DMS79 (cell line): Measurements from ENCODE around the gene EZR.
A peak's percentile ranks its signal among the peaks of the same experiment; 100 is the strongest.

Experiments
- DNase-seq: peaks from one replicate; lab custom pipeline; 2025; lab: John Stamatoyannopoulos, UW

EZR gene

DNA sequence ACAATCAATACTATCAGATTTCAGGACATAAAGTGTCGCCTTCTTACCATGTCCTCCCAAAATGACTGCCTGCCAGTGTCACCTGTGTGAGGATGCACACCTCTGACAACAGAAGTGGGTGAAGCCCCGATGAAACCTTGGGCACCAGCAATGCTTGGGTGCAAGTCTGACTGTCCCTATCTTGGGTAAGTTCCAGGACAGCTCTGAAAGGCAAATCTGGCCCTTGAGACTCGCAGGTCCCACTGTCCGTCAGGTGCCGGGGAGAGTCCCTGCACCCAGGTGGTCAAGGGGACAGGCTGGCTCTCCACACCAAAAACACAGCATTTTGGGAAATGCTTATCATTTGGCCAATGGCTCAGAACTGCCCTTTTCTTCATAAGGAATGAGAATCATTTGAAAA is 43.3 kb downstream of the EZR start:
- no peak for DNase-seq

DNA sequence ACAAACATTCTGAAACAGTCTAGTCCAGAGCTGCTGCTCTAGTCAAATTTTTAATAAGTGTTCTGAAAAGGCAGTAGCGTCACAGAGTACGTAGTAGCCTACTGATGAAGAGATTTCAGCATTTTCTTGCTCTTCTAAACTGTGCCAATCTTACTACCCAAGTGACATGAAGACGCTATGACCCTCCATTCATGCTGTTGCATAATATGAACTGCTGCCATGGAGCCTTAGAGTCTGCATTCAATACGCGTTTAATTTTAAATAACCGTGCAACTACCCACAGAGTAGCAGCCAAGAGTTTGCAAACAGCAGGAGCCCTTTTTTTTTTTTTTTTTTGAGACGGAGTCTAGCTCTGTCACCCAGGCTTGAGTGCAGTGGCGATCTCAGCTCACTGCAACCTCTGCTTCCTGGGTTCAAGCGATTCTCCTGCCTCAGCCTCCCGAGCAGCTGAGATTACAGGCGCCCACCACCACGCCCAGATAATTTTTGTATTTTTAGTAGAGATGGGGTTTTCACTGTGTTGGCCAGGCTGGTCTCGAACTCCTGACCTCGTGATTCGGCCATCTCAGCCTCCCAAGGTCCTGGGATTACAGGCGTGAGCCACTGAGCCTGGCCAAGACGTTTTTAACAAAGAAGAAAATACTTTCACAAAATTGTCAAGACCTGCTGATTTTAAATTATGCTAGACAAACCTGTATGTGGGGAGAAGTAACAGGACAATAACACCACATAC is 44.3 kb downstream of the EZR start:
- no peak for DNase-seq

DNA sequence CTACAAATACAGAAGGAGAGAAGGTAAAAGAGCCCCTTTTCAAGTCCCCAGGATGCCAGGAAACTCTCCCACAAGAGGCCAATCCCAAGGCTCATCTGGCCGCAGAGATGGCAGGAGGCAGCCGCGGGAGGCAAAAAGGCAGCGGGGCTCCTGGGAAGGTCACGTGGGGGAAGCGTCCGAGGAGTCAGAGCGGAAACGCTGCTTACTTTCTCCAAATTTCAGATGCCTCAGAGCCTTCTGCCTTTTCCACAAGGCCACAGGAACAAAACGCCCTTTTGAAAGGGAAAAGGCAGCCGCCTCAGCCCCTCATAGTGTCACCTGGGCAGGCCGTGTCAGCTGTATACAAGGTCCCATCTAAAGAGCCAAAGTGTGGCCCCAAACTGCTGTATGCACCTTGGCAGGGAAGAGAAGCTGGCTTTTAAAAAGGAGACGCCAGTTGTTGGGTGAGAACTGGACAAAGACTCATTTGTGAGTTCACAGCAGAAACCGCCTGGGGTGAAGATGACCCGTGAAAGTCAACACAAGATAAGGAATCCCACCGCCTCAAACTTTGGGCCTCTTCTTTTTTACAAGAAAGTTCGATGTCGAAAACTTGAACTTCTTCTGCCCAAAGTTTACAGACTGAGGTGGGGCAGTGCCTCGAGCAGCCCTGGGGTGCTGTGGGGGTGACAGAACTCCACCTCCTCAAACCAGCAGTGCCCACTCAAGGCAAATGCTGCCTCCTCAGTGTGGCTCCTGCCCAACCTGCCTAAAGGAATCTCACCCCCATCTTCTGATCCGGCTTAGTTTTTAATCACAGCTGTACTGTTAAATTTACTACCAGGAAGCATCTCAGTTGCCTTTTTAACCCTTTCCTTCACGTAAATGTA is 45.4 kb downstream of the EZR start:
- DNase-seq: no peak

DNA sequence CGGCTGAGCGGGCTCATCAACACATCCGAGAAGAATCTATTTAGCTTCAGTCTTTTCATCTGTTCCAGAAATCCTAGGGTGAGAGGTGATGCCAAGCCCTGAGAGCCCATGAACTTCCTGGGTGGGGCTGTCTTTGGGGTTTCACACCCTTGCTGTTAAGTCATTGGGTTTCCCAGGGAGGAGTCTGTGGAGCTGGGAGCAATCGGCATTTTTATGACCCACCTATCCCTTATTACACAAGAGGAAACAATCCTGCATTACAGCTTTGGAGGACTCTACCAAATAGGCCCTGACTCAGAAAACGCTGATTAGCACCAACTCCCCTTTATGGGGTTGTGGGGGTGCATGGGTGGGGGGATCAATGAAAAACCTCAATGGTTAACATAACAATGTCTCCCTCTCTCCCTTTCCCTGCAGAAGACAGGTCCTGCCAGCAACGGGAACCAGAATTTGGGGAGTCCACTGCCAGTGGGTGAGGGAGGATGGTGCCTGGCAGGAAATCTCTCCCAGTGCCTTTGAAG is 46.3 kb downstream of the EZR start:
- DNase-seq: no peak

GRCh38 chr6:158772172-158772571 is 47.0 kb downstream of the EZR start:
- no peak for DNase-seq

DNA sequence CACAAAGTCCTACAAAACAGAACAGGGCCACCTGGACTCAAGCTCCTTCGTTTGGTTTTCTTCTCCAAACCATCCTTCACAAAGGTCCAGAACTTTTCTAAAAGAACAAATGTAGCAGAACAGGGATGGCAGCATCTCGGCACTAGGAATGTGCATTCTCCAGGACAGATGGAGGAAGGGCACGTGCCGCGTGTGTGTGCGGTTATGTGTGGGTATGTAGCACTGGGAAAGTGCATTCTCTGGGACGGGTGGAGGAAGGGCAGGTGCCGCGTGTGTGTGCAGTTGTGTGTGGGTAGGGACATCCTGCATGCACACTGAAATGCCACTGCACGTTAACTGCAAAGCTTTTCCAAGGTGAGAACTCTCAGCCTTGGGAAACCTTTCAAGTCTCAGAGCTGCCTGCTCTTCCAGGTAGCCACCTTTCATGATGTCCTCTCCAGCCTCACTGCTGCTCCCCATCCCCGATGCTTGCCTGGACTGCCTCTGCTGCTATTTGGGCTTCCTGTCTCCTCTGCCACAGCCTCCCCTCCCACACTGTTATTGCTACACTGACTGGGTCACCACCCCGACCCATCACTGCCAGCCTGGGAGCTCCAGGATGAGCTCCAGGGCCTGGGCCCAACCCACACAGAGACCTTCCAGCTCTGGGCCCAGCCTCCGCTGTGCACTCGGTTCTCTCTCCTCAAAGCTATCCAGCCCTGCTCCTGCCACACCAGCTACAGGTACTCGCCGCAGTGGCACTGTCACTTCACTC is 47.6 kb downstream of the EZR start:
- no peak for DNase-seq

- DNase-seq: peak; percentile 47
Measured at GRCh38 chr6:158770533-158771330, 48.4 kb downstream of the EZR start.

DNA sequence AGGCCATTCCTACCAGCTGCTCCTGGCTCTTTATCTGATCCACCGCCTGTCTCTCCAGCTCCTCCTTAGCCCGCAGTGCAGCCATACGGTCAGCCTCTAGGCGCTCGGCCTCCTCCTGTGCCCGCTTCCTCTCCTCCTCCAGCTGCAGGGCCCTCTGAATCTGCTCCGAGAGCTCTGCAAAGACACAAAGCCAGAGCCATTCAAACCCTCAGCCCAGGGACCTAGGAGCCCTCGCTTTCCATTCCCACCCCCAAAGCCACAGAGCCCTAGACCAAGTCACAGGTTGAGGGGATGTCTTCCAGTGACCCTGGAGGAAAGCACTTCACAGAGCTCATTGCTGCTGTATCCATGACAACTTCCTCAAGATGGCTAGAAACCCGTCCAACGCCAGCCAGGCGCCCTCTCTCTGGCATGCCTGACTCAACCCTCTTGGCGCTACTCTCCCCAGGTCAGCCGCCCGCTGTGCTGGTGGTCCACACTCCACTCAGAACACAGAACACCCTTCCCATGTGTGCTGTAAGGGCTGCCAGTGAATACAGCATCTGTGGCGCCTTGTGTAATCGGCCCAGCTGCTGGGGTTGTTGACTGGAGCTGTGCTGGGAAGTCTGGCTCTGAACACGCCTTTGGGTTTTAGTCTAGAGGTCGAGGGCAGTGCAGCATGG is 49.3 kb downstream of the EZR start:
- peak; percentile 88 for DNase-seq

DNA sequence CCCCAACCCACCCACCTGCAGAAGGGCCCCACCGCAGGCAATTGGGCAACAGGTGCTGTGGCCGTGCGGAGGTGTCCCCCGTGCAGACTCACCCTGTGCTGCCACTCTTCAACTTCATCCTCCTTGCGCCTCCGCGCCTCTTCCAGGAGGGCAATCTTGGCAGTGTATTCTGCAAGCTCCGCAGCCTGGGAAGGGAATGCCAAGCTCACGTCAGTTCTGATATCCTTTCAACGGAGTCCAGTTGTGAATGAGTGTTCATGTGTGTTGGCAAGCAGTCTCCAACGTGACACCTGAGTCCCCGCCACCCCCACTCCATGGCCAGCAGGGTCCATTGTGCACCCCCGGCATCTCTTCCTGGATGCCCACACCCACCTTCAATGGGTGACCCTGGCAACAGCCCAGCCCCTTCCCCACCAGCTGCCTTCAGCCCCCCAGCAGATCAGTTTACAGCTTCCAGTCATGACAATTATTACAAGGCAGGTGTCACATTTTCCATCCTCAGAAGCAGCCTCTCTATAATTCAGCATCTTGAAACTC is 49.9 kb downstream of the EZR start:
- DNase-seq: peak; percentile 58

- DNase-seq: no peak
Measured at GRCh38 chr6:158768436-158768835, 50.7 kb downstream of the EZR start.

GRCh38 chr6:158767709-158768108 is 51.5 kb downstream of the EZR start:
- DNase-seq: peak; percentile 25

- DNase-seq: no peak
Measured at GRCh38 chr6:158766621-158767455, 52.3 kb downstream of the EZR start.

DNA sequence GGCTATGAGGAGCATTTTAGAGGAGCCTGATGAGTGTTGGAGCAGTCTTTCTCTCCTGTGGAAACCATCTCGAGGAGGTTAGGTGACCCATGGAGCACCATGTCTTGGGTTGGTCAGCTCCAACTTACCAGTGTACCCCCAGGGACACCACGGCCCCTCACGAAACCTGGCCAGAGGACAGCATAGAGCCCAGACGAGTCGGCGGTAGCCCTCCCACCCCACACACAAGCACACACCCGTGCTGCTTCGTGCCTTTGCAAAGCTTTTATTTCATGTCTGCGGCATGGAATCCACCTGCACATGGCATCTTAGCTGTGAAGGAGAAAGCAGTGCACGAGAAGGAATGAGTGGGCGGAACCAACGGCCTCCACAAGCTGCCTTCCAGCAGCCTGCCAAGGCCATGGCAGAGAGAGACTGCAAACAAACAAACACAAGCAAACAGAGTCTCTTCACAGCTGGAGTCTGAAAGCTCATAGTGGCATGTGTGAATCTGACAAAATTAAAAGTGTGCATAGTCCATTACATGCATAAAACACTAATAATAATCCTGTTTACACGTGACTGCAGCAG is 53.6 kb downstream of the EZR start:
- peak; percentile 46 for DNase-seq

DNA sequence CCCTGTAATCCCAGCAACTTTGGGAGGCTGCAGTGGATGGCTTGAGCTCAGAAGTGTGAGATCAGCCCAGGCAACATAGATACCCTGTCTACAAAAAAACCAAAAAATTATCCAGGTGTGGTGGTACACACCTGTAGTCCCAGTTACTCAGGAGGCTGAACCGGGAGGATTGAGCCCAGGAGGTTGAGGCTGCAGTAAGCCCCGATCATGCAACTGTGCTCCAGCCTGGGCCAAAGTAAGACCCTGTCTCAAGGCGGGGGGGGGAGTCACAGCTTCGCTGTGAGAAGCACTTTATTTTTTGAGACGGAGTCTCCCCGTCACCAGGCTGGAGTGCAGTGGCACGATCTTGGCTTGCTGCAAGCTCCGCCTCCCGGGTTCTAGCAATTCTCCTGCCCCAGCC is 54.2 kb downstream of the EZR start:
- DNase-seq: no peak

- no peak for DNase-seq
Measured at GRCh38 chr6:158764183-158764849, 54.9 kb downstream of the EZR start.

DNA sequence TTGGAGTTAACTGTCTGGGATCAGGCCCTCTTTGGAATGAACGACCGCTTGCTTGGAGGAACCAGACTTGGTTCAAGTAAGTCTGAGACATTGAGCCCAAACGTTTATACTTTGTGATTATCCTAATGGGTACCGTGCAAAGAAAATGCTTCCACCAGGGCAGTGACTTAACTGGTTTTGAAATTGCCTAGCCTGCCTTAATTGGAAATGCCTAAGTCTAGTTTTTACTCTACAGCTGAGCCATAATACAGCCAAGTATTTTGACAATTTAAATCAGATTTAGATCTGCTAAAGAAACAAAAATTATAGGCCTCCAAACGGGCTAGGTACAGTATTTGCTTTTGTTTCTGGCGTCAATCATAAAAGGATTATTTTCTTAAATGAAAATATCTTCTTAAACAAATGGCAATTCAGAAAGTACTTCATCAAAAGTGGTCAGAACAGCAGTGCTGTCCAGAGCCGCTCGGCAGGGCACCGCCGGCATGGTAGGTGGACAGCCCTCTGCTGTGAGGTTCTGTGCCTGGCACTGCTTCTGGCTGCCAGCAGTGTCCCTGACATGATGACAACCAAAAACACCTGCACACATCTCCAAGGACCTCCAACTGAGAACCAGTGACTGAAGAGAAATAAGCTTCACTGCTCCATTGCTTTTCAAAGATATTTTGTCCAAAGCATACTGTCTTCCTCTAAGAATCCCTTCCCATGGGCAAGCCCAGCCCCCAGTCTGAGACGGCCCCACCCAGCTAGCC is 55.6 kb downstream of the EZR start:
- no peak for DNase-seq

DNA sequence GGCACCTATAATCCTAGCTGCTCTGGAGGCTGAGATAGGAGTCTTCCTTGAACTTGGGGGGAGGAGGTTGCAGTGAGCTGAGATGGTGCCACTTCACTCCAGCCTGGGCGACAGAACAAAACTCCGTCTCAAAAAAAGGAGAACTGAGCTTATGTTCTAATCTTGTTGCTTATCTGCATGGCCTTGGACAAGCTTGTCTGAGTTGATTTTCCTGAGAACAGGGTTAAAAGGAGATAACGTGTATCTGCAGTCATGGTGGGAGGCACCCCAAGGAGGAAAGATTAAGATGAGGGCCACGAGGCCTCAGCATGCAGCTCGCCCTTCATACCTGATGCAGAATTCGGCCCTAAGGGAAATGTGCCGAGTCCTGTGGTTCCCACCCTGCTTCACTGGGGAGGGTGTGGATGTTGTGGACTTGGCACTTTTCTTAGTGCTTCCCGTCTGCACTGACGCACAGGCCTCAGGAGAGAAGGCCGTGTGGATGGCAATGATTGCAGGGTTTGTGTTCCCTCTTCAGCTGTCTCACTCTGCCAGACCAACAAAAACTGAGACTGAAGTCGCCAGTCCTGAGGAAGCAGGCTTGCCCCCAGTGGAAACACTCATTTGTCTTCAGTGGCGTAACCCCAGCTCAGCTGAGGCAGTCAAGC is 56.3 kb downstream of the EZR start:
- no peak for DNase-seq

GRCh38 chr6:158761746-158762145 is 57.4 kb downstream of the EZR start:
- DNase-seq: no peak
